HFF-Myc (cell line): ENCODE results near the gene PARVB.

Experiments used
- DNase-seq: peaks from one replicate; pipeline ENCODE4 v3.0.0-alpha.2; 2011; ENCODE audit warnings: low read depth; ENCODE audit errors: extremely low read depth
- H3K4me3 ChIP-seq: replicated peaks from 2 replicates; pipeline ENCODE4 v1.5.1; 2011; ENCODE audit warnings: low read depth, mild to moderate bottlenecking, control low read depth, low read length
- CTCF ChIP-seq: IDR thresholded peaks from 2 replicates; pipeline ENCODE4 v1.5.1; 2012; ENCODE audit warnings: mild to moderate bottlenecking, low read depth, low read length, control low read depth; ENCODE audit errors: missing control alignments

Gene PARVB

GRCh38 chr22:44002324-44002723 lies 21.8 kb upstream of the PARVB start:
- no peak for DNase-seq
- TF ChIP-seq CTCF, result no peak

GRCh38 chr22:44002997-44003396 lies 21.1 kb upstream of the PARVB start:
- TF ChIP-seq CTCF, result no peak
- DNase-seq, result no peak
- no peak overlapping the region for H3K4me3 ChIP-seq

More at GRCh38 chr22:44002324-44002723, 21.8 kb upstream of the PARVB start:
- no peak overlapping the region for H3K4me3 ChIP-seq

DNA sequence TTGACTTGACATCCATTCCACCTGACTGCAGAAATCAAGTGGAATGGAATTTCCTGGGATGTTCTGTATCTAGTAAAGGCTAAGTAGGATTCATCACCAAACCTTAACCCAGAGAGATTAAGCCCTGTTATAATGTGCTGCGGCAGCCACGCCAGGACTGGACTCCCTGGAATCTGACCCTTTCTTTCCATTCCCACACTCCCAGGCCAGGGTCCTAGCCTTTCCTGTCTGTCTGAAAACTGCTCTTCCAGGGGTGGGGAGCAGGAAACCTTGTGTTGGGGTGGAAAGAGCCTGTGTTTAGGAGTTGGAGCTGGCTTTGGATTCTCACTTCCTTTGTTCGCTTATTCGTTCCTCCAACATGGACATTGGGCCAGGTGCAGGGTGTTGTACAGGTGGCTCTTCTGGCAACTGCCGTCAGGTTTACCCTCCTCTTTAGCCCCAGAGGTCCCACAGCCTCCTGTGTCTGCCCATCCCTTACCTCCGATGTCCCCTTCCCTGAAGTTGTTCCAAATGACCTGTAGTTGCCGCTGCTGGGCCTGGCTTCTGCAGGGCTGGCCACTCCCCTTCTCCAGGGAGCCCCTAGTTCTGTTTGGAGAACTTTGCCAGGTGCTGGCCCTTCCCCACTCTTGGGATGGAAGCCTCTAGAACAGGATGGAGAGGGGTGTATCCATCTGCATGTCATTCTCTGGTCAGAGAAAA lies 20.5 kb upstream of the PARVB start:
- no peak for TF ChIP-seq CTCF
- no peak overlapping the region for H3K4me3 ChIP-seq
- no peak for DNase-seq

DNA sequence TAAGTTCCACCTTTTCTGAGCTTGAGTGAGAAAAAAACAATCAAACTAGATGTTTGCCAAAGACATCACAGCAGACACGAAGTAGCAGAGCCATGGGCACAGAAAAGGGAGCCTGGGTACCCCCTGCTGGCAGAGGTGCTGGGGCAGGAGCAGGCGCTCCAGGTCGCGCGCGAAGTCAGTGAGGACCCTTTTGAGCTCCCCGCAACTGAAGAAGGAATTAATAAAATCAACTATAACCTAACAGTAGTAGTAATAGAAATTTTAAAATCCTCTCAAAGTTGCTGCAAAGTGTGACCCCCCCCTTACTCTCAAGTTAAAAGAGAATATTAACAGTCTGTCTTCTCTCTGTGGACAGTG lies 20.0 kb upstream of the PARVB start:
- DNase-seq, result no peak
- no peak for TF ChIP-seq CTCF
- no peak overlapping the region for H3K4me3 ChIP-seq

DNA sequence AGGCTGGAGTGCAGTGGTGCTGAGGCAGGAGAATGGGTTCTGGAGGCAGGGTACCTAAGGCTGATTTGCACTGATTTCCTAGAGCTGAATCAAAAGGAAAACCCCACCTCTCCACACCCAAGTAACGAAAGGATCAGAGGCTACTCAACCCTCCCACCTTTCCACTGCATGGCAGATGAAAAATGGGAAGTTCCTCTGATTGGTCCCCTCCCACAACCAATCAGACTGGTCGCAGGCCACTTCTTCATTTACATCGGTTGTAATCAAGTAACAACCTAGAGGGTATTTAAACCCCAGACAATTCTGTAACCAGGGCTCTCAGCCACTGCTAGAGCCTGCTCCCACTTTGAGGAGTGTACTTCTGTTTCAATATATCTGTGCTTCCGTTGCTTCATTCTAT lies 18.6 kb upstream of the PARVB start:
- DNase-seq, result no peak
- H3K4me3 ChIP-seq, result no peak overlapping the region
- no peak for TF ChIP-seq CTCF

DNA sequence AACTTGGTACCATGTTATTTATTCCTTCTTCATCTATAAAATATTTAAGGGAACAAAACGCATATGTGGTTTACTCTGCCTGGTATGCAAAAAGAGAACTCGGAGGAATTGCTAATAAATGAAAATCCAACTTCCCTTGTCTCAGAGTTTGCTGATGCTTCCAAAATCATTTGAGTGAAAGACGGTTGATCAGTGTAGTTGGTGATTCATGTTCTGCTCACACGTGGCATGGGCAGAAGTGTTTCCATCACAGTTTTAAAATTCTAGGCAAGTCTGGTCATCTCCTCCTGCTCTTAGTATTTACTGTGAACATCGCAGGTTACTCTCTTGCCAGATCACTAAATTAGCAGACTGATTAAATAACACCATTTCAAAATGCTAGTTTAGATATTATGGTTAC lies 11.9 kb upstream of the PARVB start:
- DNase-seq, result no peak
- TF ChIP-seq CTCF, result no peak
- no peak overlapping the region for H3K4me3 ChIP-seq

DNA sequence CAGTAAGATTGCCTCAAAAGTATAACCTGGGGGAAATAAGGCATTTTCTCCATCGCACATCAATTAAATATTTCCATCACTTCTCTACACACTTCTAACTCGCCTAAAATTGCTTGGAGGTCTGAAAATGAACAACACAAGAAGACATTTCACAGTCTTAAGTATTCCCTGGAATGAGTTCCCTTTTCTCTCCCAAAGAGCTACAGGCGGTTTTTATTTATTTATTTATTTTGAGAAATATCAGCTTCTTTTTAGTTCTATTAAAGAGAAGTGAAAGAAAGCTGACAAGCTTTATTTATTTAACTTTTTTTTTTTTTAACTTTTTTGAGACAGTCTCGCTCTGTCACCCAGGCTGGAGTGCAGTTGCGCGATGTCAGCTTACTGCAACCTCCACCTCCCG lies 11.5 kb upstream of the PARVB start:
- H3K4me3 ChIP-seq, result no peak overlapping the region
- TF ChIP-seq CTCF, result no peak
- no peak for DNase-seq
